Mucosa of rectum (tissue), 2 donors: Measurements from ENCODE around the gene SLC15A3.

ENCODE experiments used
- H3K27ac ChIP-seq, 2 donors: one replicate each; pipeline ENCODE4 v1.7.0; 2013; ENCODE audit warnings: inconsistent platforms in 2 of 2, low read depth in 2 of 2, low read length in 2 of 2
- H3K27me3 ChIP-seq, 2 donors: one replicate each; pipeline ENCODE4 v1.7.0; 2013; ENCODE audit warnings: low read length in 2 of 2; ENCODE audit not compliant: control insufficient read depth in 2 of 2, insufficient read depth in 2 of 2
- H3K36me3 ChIP-seq, 2 donors: one replicate each; pipeline ENCODE4 v1.7.0; 2013; ENCODE audit warnings: low read length in 2 of 2; ENCODE audit not compliant: control insufficient read depth in 2 of 2, insufficient read depth in 2 of 2
- H3K4me1 ChIP-seq, 2 donors: one replicate each; pipeline ENCODE4 v1.7.0; 2013; ENCODE audit warnings: low read length in 2 of 2, mild to moderate bottlenecking in 1 of 2; ENCODE audit not compliant: control insufficient read depth in 2 of 2, insufficient read depth in 2 of 2
- H3K4me3 ChIP-seq, 2 donors: one replicate each; pipeline ENCODE4 v1.7.0; 2013; ENCODE audit warnings: low read length in 2 of 2
- H3K9ac ChIP-seq, 2 donors: one replicate each; pipeline ENCODE4 v1.7.0; 2013; ENCODE audit warnings: low read length in 2 of 2, low read depth in 1 of 2, mild to moderate bottlenecking in 1 of 2
- H3K9me3 ChIP-seq, 2 donors: one replicate each; pipeline ENCODE4 v1.7.0; 2013; ENCODE audit warnings: low read length in 2 of 2; ENCODE audit not compliant: control insufficient read depth in 2 of 2
- donor health status: healthy.
- donor health status: Normal muscosa, but diverticular disease.

Gene SLC15A3

DNA sequence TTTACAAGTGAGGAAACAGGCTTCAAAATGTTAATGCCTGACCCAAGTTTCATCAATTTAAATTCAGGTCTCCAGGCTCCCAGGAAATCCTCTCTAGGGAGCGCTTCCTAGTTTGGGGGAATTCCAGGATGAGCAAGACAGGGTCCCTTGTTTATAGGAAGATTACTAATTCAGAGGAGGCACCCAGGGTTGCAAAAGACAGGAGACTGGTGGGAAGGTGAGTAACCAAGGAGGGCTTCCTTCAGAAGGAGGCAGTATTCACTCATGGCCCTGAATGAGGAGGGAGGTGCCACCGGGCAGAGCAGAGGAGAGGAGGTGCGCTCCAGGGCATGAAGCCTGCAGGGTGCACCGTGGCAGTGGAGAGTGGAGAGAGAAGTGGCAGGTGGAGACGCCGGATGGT is 26.1 kb downstream of the SLC15A3 start:
- Histone ChIP-seq H3K36me3 (peaks cover 10 to 17% of the 10 kb centered on the region in 2 donors), H3K27me3 (peaks cover 0 to 4% of the 10 kb centered on the region in 2 donors), H3K27ac (no peak overlapping the region), H3K4me1 (peaks cover 12% of the 10 kb centered on the region in 2 donors), H3K9me3 (no peaks in the 10 kb centered on the region), H3K4me3 (no peak overlapping the region), H3K9ac (no peak overlapping the region)

DNA sequence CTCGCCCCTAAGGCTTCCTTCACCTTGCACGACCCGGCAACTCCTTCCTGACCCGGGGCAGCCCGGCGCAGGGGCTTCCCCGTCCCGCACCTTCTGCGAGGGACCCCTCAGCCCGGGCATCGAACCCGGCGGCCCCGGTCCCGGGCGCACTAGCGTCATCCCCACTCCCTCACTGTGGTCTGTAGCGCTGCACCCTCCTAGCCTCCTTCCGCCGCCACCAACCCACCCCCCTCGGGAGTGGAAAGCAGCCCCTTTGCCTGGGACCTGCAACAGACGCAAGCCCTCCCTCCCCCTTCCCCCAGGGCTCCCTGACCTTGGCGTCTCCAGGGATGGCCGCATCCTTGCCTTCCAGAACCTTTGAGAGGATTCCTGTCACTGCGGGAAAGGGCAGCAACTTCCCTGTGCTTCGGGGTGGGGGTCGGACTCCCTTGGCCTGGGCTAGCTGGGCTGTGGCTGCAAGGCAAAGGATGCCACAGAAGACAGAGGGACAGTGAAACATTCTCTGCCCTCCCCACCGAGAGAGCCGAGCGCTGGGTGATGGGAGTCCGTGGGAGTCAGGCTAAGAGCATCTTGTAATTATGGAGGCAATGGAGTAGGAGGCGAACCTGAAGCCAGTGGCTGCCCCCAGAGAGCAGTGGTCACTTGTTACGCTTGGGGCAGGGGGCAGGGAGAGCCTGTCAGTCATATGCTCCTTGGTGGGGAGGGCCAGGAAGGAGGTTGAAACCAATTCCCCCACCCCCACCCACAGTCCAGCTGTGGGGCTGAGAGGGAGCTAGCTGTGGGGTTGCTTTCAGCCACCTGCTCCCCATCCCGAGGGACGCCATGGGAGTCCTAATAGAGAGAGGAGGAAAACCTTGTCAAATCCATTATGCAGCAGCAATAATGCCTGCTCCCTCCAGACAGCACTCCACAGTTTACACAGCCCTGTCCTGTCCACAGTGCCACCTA is 26.8 kb downstream of the SLC15A3 start:
- peaks cover 17 to 23% of the 10 kb centered on the region in 2 donors for H3K36me3 ChIP-seq
- H3K27ac ChIP-seq: no peak overlapping the region
- H3K27me3 ChIP-seq: peaks cover 0 to 4% of the 10 kb centered on the region in 2 donors
- H3K9me3 ChIP-seq: no peaks in the 10 kb centered on the region
- peak overlapping the region; percentile 51 to 61 for H3K4me3 ChIP-seq
- peak overlapping the region; percentile 17 to 41 for H3K9ac ChIP-seq
- peaks cover 12% of the 10 kb centered on the region in 2 donors for H3K4me1 ChIP-seq

DNA sequence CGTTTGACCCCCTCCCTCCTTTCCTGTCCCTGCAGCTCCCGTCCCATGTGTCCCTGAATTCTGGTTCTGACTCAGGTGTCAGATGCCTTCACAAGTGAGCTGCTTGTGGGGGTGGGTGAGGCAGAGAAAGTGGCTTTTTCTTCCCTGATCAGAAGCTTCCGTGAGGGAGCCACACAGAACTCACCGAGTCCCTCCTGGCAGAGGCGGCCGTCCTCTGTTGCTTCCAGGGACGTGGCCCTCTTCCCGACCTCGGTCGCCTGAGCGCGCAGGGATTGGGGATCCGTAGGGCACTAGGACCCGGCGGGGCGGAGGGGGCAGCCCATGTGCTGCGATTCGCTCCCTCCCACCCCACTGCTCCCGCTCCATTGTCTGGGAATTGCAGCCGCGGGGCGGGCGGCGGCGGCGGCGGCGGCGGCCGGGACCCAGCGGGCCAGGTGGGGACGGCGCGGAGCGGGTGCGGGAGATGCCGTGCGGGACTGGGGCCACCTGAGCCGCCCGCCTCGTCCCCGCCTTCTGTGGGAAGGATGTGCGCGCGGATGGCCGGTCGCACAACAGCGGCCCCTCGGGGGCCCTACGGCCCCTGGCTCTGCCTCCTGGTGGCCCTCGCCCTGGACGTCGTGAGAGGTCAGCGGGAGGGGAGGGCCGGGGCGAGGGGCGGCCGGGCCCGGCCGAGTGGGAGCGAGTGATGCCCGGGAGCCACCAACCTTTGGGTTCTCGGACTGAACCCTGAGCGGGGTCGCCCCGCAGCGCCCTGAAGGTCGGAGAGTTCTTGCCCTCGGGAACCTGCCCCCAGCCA is 27.7 kb downstream of the SLC15A3 start, which contains the start of gene TMEM132A:
Gene TMEM132A (plus strand): TSS at position 351 of the 796 bp plus-strand sequence. CDS start 174 bp downstream, at position 525.
- H3K27ac ChIP-seq: no peak within 1 kb of the TSS
- H3K27me3 ChIP-seq: peaks cover 0 to 4% of the 10 kb centered on the region in 2 donors

DNA sequence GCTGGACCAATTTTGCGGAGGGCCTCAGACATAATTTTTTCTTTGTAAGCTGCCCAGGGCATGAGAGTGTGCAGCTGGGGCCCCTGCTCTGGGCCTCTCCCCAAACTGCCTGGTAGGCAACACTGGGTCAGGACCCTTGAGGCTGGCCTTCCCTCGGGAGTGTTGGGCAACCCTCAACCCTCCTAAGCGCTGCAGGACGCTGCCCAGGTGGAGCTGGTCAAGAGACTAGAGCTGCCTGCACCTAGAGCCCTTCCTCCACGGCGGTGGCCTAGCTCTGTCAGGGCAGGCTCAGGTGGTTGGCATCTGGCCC is 28.2 kb downstream of the SLC15A3 start:
- Histone ChIP-seq H3K9me3 (no peaks in the 10 kb centered on the region), H3K9ac (no peak overlapping the region), H3K27me3 (peaks cover 0 to 4% of the 10 kb centered on the region in 2 donors), H3K4me3 (peak overlapping the region; percentile 51 to 62), H3K27ac (no peak overlapping the region), H3K4me1 (peaks cover 12% of the 10 kb centered on the region in 2 donors), H3K36me3 (peaks cover 20 to 31% of the 10 kb centered on the region in 2 donors)

More for the DNA sequence above, 27.7 kb downstream of the SLC15A3 start, which contains the start of gene TMEM132A:
- peaks cover 12% of the 10 kb centered on the region in 2 donors for H3K4me1 ChIP-seq
- H3K9me3 ChIP-seq: no peaks in the 10 kb centered on the region
- peak within 1 kb of the TSS; percentile 17 to 41 for H3K9ac ChIP-seq
- H3K4me3 ChIP-seq: peak within 1 kb of the TSS; percentile 51 to 62
- peaks cover 20 to 31% of the 10 kb centered on the region in 2 donors for H3K36me3 ChIP-seq

DNA sequence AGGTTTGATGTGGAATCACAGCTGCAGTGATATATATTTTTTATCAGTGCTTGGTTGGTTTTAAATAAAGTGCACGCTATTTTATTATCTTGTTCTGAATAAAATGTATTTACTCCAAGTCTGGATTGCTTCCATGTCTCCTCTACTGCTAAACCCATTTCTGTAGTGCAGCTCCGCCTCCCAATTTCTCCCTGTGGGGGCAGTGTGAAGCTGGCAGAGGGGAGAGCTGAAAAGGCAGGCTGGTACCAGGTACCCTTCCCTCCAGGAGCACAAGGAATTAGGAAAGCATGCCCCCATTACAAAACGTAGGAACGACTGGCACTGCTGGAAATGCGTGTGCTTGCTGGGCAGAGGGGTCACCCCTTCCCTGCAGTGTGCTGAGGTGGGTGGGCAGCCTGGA is 28.6 kb downstream of the SLC15A3 start:
- Histone ChIP-seq H3K4me1 (peaks cover 12% of the 10 kb centered on the region in 2 donors), H3K4me3 (no peak overlapping the region), H3K9me3 (no peaks in the 10 kb centered on the region), H3K36me3 (peaks cover 20 to 31% of the 10 kb centered on the region in 2 donors), H3K27me3 (peaks cover 0 to 4% of the 10 kb centered on the region in 2 donors), H3K9ac (no peak overlapping the region), H3K27ac (no peak overlapping the region)

DNA sequence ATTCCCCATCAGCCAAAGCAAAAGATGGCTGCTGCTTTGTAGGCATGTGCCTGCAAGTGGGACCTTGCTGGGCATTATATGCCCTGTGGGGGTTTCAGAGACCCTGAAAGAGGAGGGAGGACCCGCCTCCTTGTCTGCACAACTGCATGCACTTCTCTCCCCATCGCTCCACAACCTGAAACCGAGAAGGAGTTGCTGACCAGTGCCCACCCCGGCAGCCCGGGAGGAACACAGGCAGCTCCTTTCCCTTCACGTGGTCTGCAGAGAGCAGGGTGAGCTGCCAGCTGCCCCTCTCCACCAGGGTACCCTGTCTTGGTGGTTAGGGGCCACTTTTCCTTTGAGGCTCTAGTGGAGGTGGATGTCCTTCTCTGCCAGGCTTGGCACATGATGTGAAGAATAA is 29.1 kb downstream of the SLC15A3 start:
- Histone ChIP-seq H3K4me3 (no peak overlapping the region), H3K36me3 (peaks cover 20 to 33% of the 10 kb centered on the region in 2 donors), H3K9me3 (no peaks in the 10 kb centered on the region), H3K4me1 (peaks cover 12% of the 10 kb centered on the region in 2 donors), H3K27ac (no peak overlapping the region), H3K27me3 (peaks cover 0 to 4% of the 10 kb centered on the region in 2 donors), H3K9ac (no peak overlapping the region)

DNA sequence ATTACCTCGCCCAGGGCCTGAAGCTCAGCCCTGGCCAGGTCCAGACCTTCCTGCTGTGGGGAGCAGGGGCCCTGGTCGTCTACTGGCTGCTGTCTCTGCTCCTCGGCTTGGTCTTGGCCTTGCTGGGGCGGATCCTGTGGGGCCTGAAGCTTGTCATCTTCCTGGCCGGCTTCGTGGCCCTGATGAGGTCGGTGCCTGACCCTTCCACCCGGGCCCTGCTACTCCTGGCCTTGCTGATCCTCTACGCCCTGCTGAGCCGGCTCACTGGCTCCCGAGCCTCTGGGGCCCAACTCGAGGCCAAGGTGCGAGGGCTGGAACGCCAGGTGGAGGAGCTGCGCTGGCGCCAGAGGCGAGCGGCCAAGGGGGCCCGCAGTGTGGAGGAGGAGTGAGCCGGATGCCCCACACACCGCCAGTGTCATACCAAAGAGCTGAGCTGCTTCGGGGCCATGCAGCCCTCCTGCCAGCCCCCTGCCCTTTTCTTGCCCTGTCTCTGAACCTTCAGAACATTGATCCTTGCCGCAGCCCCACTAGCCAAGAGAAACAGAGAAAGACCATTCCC is 30.1 kb downstream of the SLC15A3 start:
- Histone ChIP-seq H3K9ac (no peak overlapping the region), H3K27ac (no peak overlapping the region)

DNA sequence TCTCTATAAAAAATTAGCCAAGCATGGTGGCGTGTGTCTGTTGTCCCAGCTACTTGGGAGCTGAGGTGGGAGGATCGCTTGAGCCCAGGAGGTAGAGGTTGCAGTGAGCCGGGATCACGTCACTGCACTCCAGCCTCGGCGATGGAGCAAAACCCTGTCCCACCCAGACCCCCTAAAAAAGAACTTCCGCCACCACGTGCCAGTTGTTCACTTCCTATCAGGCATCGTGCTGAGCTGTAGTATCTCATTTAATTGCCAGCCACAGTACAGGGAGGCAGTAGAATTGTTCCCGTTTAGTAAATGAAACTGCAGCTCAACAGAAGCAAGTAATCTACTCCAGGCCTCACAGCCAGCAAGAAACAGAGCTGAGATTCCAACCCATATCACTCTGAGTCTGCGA is 30.7 kb downstream of the SLC15A3 start:
- H3K36me3 ChIP-seq: peaks cover 20 to 35% of the 10 kb centered on the region in 2 donors
- no peak overlapping the region for H3K4me3 ChIP-seq
- H3K27me3 ChIP-seq: peaks cover 0 to 4% of the 10 kb centered on the region in 2 donors
- H3K27ac ChIP-seq: no peak overlapping the region
- H3K9ac ChIP-seq: no peak overlapping the region
- no peaks in the 10 kb centered on the region for H3K9me3 ChIP-seq
- H3K4me1 ChIP-seq: peaks cover 12 to 17% of the 10 kb centered on the region in 2 donors

More for the DNA sequence above, 30.1 kb downstream of the SLC15A3 start:
- peaks cover 0 to 4% of the 10 kb centered on the region in 2 donors for H3K27me3 ChIP-seq
- H3K4me1 ChIP-seq: peaks cover 12% of the 10 kb centered on the region in 2 donors
- no peak overlapping the region for H3K4me3 ChIP-seq
- H3K9me3 ChIP-seq: no peaks in the 10 kb centered on the region
- H3K36me3 ChIP-seq: peaks cover 20 to 35% of the 10 kb centered on the region in 2 donors

DNA sequence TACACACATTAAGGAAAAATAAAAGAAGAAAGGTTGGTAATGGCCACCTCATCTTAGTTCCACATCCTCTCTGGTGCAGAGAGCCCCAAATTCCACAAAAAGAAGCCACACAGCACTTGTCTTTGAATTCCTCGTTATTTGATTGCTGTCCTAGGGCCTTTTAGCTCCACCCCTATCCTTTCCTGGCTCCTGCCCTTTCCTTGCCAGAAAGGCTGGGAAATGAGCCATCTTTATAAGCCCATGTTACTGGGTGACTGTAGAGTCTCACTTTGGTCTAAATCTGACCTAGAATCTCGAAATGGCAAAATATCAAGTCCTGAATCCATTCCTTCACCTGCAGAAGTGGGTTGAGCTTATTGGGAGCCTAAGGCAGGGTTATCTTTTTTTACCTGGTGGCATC is 32.0 kb downstream of the SLC15A3 start:
- H3K4me1 ChIP-seq: peaks cover 19 to 26% of the 10 kb centered on the region in 2 donors
- H3K36me3 ChIP-seq: peaks cover 20 to 35% of the 10 kb centered on the region in 2 donors
- peaks cover 0 to 2% of the 10 kb centered on the region in 2 donors for H3K27me3 ChIP-seq
- no peak overlapping the region for H3K4me3 ChIP-seq
- H3K27ac ChIP-seq: no peak overlapping the region
- no peaks in the 10 kb centered on the region for H3K9me3 ChIP-seq
- no peak overlapping the region for H3K9ac ChIP-seq
